Fibroblast of lung (primary cell): ENCODE data around the gene COL9A3.

Experiments used
- CTCF ChIP-seq, 2 donors: IDR thresholded peaks in 1 of 2; conservative IDR thresholded peaks in 1 of 2; 1 replicate in 1 of 2; 2 replicates in 1 of 2; pipeline ENCODE4 v1.5.1; 2011 to 2012; ENCODE audit warnings: low read length in 2 of 2, control low read depth in 1 of 2, inconsistent platforms in 1 of 2, low read depth in 1 of 2, mild to moderate bottlenecking in 1 of 2
- EZH2 ChIP-seq: IDR thresholded peaks from 2 replicates; pipeline ENCODE4 v1.5.1; 2012; ENCODE audit warnings: low read length, control low read depth, mild to moderate bottlenecking; ENCODE audit errors: missing control alignments

GRCh38 chr20:62820208-62820961, 3.5 kb downstream of the COL9A3 start:
- TF ChIP-seq EZH2 (no peak), CTCF (conservative IDR thresholded peaks at IDR 0.05 in 1 of 2, IDR thresholded peaks at IDR 0.05 in 1 of 2; ENCODE audit: low read depth in 1 of 2, low read length in 2 of 2) (no peak)
